Nephron (organoid): Measurements from ENCODE around the gene ARHGAP12.
A peak's percentile ranks its signal among the peaks of the same experiment; 100 is the strongest.

Experiments
- H3K27ac Mint-ChIP-seq, 3 experiments: 2 replicates each; pipeline ENCODE4 v1.8.0; 2020; ENCODE audit warnings: mixed read lengths in 3 of 3, mild to moderate bottlenecking in 2 of 3, moderate library complexity in 1 of 3
- H3K27me3 Mint-ChIP-seq: 2 replicates; pipeline ENCODE4 v1.8.0; 2021; ENCODE audit warnings: low read depth, mild to moderate bottlenecking, moderate library complexity, mixed read lengths
- H3K36me3 Mint-ChIP-seq: 2 replicates; pipeline ENCODE4 v1.8.0; 2020; ENCODE audit warnings: low read depth, mixed read lengths
- H3K4me1 Mint-ChIP-seq: 2 replicates; pipeline ENCODE4 v1.8.0; 2020; ENCODE audit warnings: mixed read lengths
- H3K4me3 Mint-ChIP-seq, 3 experiments: 2 replicates each; pipeline ENCODE4 v1.8.0; 2020; ENCODE audit warnings: mild to moderate bottlenecking in 3 of 3, mixed read lengths in 3 of 3, moderate library complexity in 2 of 3
- H3K9me3 Mint-ChIP-seq: 2 replicates; pipeline ENCODE4 v1.8.0; 2020; ENCODE audit warnings: mixed read lengths
- CTCF ChIP-seq, 3 experiments: fragments of 200-600 bp; sonication (generic); IDR thresholded peaks; one replicate each; pipeline ENCODE4 v1.5.0; 2021; ENCODE audit warnings: antibody characterized with exemption in 3 of 3; ENCODE audit not compliant: unreplicated experiment in 3 of 3

ARHGAP12 gene

GRCh38 chr10:31756101-31756728 is 172.4 kb downstream of the ARHGAP12 start:
- Mint-ChIP-seq H3K9me3 (no peaks in the 10 kb centered on the region), H3K27me3 (no peaks in the 10 kb centered on the region), H3K4me1 (peaks cover 89% of the 10 kb centered on the region), H3K4me3 (peak overlapping the region in 2 of 3 experiments; percentile 14 to 46), H3K27ac (peak overlapping the region; percentile 18 to 94 (median 92)), H3K36me3 (no peaks in the 10 kb centered on the region)
- TF ChIP-seq CTCF (IDR thresholded peaks at IDR 0.05; ENCODE audit: unreplicated experiment in 3 of 3), result no peak
